HG03025 (cell line): ENCODE data around the gene NKD2.

ENCODE experiments used
- ATAC-seq: cut with Tn5 transposase; IDR thresholded peaks from one replicate; pipeline ENCODE4 v1.9.1; 2021; ENCODE audit warnings: mild to moderate bottlenecking, moderate library complexity; ENCODE audit not compliant: unreplicated experiment, low FRiP score

The NKD2 gene

GRCh38 chr5:1028481-1029281 is 20.1 kb downstream of the NKD2 start:
- ATAC-seq: no peak

DNA sequence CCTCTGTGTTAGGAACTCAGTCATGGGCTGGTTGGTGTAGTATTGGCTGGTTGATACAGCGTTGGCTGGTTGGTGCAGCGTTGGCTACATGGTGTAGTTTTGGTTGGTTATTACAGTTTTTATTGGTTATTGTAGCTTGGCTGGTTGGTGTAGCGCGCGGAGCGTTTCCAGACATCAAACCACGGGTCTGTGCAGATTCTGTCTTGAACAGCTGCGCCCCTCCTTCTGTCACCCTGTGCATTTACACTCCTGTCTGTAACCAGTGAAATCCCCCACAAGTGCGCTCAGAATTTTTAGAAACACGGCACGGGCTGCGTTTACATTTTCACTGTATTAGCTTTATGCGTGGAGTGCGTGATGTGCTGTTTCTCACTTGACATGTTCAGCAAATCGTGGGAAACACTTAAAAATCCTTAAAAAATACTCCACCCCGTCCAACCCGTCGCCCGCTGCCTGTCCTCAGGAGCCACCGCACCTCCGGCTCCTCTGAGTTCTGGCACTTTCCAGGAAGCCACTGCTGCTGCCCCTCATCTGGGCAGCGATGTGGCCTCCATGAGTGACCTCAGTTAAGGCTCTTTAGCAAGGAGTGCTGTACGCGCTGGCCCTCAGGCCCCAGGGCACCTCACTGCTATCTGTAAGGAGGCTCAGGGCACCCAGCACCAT is 20.8 kb downstream of the NKD2 start:
- no peak for ATAC-seq

GRCh38 chr5:1029945-1030625 is 21.5 kb downstream of the NKD2 start:
- ATAC-seq: no peak

- no peak for ATAC-seq
Measured at GRCh38 chr5:1030801-1031271, 22.2 kb downstream of the NKD2 start.

GRCh38 chr5:1031306-1031959 is 22.8 kb downstream of the NKD2 start:
- ATAC-seq: no peak

DNA sequence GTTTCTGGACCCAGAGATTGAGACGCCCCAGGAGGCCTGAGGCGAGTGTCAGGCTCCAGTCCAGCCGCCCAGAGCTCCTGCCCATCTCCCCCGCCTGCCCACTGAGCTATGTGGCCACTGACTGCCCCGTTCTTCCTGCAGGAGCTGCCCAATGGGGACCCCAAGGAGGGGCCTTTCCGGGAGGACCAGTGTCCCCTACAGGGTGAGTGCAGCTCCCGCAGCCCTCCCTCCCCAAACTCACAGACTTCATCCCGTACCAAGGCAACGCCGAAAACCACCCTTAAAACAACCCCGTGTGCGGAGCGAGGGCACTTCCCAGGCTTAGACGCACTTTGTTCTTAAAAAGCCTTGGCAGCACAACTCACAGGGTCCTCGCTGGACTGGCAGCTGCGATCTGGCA is 23.4 kb downstream of the NKD2 start:
- no peak for ATAC-seq

DNA sequence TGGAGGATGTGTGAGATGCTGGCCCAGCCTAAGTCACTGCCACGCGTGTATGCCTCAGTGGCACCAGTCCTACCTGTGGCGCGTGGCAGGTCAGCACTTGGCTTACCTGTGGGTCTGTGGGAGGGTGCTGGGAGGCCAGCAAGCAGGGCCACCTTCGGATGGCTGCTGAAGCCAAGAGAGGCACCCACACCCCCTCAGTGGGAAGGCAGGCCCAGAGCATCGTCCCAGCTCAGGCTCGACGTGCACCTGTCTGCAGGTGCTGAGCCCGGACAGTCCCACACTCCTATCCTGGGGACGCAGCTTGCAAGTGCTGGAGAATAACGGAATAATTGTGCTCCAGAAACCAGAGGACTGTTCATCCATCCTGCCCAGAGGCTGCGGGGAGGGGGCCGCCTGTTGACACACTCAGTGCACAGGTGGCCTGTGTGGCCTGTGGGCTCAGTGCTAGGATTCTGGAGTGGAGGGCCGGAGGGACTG is 24.0 kb downstream of the NKD2 start:
- ATAC-seq: no peak

- ATAC-seq: no peak
Measured at GRCh38 chr5:1033178-1033577, 24.6 kb downstream of the NKD2 start.

DNA sequence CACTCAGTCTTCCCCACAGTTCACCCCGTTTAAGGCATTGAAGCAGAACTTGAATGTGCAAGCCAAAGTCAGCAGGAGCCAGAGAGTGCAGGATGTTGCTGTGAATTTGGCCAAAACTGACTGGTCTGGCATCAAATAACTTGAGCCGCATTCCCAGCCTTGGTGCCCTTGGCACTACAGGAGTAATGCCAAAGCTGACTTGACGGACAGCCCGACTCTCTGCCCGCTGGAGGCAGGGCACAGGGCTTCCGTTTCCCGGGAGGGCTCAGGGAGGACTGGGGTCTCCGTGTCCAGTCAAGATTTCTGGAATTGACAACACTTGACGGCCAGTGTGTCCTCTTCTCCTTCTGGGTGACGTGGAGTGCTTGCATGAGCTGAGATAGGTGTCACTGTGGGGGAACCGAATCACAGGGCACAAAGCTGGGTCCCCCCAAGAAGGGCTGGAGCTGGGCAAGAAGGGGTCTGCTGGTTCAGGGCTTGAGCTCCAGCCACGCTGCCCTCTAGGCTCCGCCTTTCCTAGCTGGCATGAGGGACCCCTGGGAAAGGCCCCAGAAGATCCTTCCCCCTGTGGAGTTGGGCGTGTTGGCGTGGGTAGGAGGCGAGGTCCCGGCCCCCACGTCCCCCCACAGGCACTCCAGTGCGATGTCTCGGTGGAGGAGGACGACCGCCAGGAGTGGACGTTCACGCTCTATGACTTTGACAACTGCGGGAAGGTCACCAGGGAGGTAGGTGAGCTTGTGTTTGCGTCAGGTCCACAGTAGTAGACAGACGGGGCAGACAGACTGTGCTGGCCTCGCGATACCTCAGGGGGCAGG is 25.2 kb downstream of the NKD2 start:
- no peak for ATAC-seq

GRCh38 chr5:1034421-1034905 is 25.9 kb downstream of the NKD2 start:
- no peak for ATAC-seq

DNA sequence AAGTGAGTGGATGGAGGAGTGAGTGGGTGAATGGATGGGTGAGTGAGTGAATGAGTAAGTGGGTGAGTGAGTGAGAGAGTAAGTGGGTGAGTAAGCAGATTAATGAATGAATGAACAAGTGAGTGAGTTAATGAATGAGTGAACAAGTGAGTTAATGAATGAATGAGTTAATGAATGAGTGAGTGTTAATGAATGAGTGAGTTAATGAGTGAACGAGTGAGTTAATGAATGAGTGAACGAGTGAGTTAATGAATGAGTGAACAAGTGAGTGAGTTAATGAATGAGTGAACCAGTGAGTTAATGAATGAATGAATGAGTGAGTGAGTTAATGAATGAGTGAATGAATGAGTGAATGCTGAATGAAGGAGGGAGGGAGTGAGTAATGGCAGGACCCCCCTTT is 26.4 kb downstream of the NKD2 start:
- ATAC-seq: no peak

- no peak for ATAC-seq
Measured at GRCh38 chr5:1035421-1036405, 27.1 kb downstream of the NKD2 start.

DNA sequence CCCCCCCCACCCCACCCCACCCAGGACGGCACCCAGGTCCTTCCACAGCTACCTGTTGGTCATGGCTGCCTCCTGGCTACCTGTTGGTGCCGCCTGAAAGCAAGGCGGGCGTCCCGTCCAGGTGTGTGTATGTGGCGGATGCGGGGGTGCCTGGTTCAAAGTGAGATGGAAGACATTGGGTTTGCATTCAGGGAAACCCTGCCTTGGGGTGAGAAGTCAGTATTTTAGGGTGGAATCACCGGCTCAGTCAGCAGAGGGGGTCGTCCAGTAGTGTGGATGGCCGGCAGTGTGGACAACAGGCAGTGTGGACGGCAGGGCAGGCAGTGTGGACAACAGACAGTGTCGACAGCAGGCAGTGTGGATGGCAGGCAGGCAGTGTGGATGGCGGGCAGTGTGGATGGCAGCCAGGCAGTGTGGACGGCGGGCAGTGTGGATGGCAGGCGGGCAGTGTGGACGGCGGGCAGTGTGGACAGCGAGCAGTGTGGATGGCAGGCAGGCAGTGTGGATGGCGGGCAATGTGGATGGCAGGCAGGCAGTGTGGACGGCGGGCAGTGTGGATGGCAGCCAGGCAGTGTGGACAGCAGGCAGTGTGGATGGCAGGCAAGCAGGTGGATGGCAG is 28.0 kb downstream of the NKD2 start:
- ATAC-seq: no peak

GRCh38 chr5:1037123-1037670 is 28.6 kb downstream of the NKD2 start:
- ATAC-seq: no peak

GRCh38 chr5:1037671-1038416 is 29.2 kb downstream of the NKD2 start:
- no peak for ATAC-seq

GRCh38 chr5:1038417-1039209 is 30.0 kb downstream of the NKD2 start:
- no peak for ATAC-seq

DNA sequence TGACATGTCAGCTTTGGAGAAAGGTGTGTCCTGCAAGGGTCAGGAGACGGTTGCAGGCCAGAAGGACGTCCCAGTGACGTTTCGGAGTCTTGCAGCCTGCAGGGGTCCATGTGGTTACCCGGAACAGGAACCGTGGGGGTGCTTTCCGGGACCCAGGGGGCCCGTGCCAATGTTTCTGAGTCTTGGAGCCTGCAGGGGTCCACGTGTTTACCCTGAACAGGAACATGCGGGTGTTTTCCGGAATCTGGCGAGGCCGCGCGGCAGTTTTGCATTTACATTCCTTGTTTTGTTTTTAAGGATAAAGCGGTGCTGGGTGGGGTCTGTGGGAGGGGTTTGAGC is 30.6 kb downstream of the NKD2 start:
- no peak for ATAC-seq
